Stimulated activated naive B cell treated with anti-CD40 and anti-IgM and Interleukin-4, amounts not matched to agents 10 μg/mL and 1 μg/mL and 100 μg/mL, for 72 hours (primary cell): ENCODE data around the gene DOCK1.

Source experiments
- ATAC-seq, 2 donors: fragments of 150-1000 bp; cut with Tn5 transposase; replicated peaks; 2 replicates each; pipeline ENCODE4 v1.10.0; 2021; ENCODE audit warnings: moderate library complexity in 1 of 2
- DNase-seq: peaks from one replicate; pipeline ENCODE4 v3.0.0; 2021
- H3K27ac Mint-ChIP-seq: one replicate; pipeline ENCODE4 v1.8.0; 2022; ENCODE audit warnings: mild to moderate bottlenecking, mixed read lengths
- H3K27me3 Mint-ChIP-seq, 2 donors: one replicate each; pipeline ENCODE4 v1.8.0; 2022; ENCODE audit warnings: mixed read lengths in 2 of 2
- H3K36me3 Mint-ChIP-seq, 2 donors: one replicate each; pipeline ENCODE4 v1.8.0; 2022; ENCODE audit warnings: mixed read lengths in 2 of 2, mild to moderate bottlenecking in 1 of 2
- H3K4me1 Mint-ChIP-seq, 2 donors: one replicate each; pipeline ENCODE4 v1.8.0; 2022; ENCODE audit warnings: mixed read lengths in 2 of 2, mild to moderate bottlenecking in 1 of 2
- H3K4me3 Mint-ChIP-seq, 2 donors: one replicate each; pipeline ENCODE4 v1.8.0; 2022; ENCODE audit warnings: mild to moderate bottlenecking in 2 of 2, mixed read lengths in 2 of 2, moderate library complexity in 1 of 2
- H3K9me3 Mint-ChIP-seq, 2 donors: one replicate each; pipeline ENCODE4 v1.8.0; 2022; ENCODE audit warnings: mixed read lengths in 2 of 2, mild to moderate bottlenecking in 1 of 2

DOCK1 gene

DNA sequence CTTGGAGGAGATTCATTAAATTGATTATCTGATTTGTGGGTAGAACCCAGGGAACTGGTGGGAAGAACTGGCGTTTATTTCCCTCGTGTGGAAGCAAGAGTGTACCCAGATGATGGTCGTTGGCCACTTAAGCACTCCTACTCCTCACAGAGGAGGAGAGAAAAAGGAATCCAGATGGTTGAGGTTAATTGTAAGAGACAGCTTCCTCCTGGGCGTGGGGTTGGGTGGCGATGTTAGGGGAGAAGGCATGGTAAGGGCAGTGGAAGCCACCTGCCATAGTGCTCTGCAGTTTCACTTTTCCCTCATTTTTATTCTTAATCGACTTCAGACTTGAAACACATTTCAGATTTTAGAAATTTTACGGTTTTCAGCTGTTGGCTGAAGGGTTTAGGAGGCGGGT is 104.1 kb downstream of the DOCK1 start:
- no peaks in the 10 kb centered on the region for H3K36me3 Mint-ChIP-seq
- no peak overlapping the region for H3K27ac Mint-ChIP-seq
- DNase-seq (no peak), ATAC-seq (no peak)
- H3K4me3 Mint-ChIP-seq = no peak overlapping the region
- no peaks in the 10 kb centered on the region for H3K27me3 Mint-ChIP-seq
- no peaks in the 10 kb centered on the region for H3K4me1 Mint-ChIP-seq
- H3K9me3 Mint-ChIP-seq = no peaks in the 10 kb centered on the region

DNA sequence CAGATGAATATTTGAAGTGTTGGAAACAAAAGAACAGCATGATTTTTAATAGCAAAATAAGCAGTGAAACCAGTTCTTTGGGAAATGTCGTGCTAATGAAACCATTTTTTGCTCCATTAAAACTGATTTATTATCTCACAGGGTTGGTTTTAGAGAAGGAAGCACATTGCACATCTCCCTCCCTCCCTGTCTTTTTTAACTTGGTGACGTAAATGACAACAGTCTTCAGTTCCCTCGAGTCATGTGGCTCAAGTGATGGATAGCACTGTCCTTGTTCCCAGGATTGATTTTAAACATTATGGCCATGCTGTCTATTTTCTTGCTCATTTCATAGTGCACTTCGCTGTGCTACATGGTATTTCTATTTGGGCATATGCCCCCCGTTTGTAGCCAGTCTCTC is 105.9 kb downstream of the DOCK1 start:
- DNase-seq (no peak), ATAC-seq (no peak)
- no peaks in the 10 kb centered on the region for H3K36me3 Mint-ChIP-seq
- no peaks in the 10 kb centered on the region for H3K4me1 Mint-ChIP-seq
- H3K27ac Mint-ChIP-seq = no peak overlapping the region
- no peak overlapping the region for H3K4me3 Mint-ChIP-seq
- H3K9me3 Mint-ChIP-seq = no peaks in the 10 kb centered on the region
- H3K27me3 Mint-ChIP-seq = no peaks in the 10 kb centered on the region

DNA sequence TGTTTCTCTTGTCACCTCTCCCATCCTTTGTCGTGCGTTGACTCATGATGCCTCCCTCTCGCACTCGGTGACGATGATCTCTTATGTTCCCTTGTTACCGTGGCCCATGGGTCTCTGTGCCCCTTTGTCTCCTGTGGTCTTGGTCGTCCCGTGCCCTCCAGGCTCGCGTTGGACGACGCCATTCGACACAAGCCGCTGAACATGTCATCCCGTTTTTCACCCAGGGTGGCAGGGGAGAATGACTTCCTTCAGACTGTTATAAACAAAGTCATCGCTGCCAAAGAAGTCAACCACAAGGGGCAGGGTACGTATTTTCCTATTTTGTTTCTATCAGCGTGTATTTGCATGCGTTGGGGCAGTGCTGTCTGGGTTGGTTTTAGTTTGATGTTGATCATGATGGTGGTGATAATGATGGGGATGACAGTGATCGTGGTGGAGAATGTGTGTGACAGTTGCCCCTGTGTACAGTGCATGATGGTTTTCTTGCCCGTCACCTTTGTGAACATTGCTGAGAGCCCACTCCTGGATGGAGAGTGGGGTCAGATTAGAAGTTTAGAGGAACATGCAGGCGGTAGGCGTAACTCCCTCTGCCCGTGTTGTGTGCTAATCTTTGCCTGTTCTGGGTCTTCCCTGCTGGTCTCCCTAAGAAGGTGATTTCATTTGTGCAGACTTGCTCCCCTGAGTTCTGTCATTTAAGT is 107.0 kb downstream of the DOCK1 start:
- Mint-ChIP-seq H3K36me3 (no peaks in the 10 kb centered on the region), H3K27me3 (no peaks in the 10 kb centered on the region), H3K27ac (no peak overlapping the region), H3K4me3 (no peak overlapping the region), H3K9me3 (no peaks in the 10 kb centered on the region), H3K4me1 (no peaks in the 10 kb centered on the region)
- no peak for DNase-seq
- no peak for ATAC-seq

DNA sequence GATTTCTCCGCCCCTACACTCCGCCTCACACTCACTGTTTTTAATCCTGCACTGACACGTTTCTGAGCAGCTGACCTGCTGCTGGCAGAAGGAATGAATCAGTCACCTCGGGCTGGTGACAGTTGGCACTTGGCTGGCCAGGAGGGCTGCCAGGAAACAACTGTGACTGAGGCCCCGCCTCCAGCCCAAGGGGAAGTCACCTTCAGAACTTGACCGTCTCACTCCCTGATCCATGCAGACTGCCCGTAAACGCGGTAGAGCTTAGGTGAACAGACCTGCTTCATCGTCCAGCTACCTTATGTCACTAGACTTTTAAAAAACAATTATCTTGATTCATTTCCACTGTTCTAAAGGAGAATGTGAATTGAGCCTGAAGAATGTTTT is 107.5 kb downstream of the DOCK1 start:
- H3K4me1 Mint-ChIP-seq = no peaks in the 10 kb centered on the region
- H3K27me3 Mint-ChIP-seq = no peaks in the 10 kb centered on the region
- ATAC-seq = peak in 1 of 2 donors; percentile 42
- H3K9me3 Mint-ChIP-seq = no peaks in the 10 kb centered on the region
- H3K27ac Mint-ChIP-seq = no peak overlapping the region
- DNase-seq = no peak
- H3K36me3 Mint-ChIP-seq = no peaks in the 10 kb centered on the region
- H3K4me3 Mint-ChIP-seq = no peak overlapping the region

DNA sequence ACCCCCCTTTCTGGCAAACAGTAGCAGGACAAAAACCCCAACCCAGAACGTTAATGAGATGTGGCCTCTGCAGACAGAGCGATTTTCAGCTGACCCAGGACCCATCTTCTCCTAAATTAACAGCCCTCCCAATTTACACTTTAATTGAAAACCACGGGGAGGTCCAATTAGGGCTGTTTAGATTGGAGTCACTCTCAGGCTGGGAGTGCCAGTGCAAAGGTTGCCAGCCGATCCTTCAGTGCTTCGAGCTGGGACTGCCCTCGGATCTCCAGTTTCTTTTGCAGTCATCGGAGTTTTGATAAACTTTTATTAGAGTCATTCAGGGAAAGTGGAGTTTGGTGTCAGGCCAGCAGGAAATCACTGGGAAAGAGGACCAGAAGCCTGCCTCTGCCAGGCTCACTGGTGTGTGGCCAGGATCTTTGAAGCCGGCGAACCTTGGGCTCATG is 108.0 kb downstream of the DOCK1 start:
- H3K4me1 Mint-ChIP-seq = no peaks in the 10 kb centered on the region
- H3K27ac Mint-ChIP-seq = no peak overlapping the region
- DNase-seq = no peak
- no peaks in the 10 kb centered on the region for H3K9me3 Mint-ChIP-seq
- H3K27me3 Mint-ChIP-seq = no peaks in the 10 kb centered on the region
- no peak for ATAC-seq
- no peak overlapping the region for H3K4me3 Mint-ChIP-seq
- no peaks in the 10 kb centered on the region for H3K36me3 Mint-ChIP-seq

DNA sequence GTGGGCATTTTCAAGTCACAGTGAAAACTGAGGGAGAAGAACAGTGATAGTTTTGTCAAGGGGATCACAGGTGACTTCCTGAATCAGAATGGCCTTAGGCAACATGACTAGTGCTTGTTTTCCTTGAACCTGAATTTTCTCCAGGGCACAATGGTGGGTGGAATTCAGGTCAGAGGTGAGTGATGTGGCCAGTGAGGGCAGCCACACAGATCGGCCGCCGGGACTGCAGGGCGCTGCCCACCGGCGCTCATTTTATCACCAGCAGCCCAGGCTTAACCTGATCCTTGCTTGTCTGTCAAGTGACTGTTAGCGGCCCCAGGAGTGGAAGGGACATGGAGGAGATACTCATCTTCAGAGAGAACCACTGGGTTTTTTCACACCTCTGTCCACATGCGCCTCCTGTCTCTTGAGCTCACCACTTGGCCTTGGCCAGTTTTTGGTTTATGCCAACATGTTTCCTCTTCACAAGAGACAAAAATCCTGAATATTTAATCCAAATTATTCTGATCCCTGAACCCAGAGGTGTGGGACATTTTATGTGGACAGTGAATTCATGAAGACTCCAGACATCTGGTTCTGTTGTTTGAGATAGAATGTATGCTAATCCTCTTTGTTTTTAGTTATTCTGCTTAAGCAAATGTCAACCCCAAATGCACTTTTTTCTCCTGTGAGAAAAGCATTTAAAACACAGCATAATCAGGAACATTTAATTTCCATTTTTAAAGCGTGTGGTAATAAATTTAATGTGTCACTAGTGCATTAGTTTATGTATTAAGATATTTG is 108.7 kb downstream of the DOCK1 start:
- no peak overlapping the region for H3K27ac Mint-ChIP-seq
- ATAC-seq (no peak), DNase-seq (no peak)
- no peaks in the 10 kb centered on the region for H3K9me3 Mint-ChIP-seq
- H3K36me3 Mint-ChIP-seq = no peaks in the 10 kb centered on the region
- no peaks in the 10 kb centered on the region for H3K4me1 Mint-ChIP-seq
- H3K27me3 Mint-ChIP-seq = no peaks in the 10 kb centered on the region
- H3K4me3 Mint-ChIP-seq = no peak overlapping the region

DNA sequence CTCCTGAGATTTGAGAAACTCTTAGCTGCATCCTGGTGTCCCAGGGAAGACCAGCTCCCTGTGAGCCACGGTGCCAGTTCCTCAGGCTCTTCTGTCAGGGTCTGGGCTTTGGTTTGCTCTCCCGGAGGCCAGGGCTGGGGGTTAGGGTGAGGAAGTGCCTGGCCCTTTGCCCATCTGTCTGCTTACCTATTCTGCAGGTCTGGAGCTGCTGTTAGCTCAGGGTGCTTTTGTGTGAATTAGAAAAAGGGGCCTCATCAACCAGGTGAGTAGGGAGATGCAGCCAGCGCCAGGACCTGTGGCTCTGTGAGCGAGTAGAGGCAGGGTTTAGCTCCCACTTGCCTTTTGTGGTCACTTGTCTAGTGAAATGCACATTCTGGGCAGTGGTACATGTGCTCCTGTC is 109.4 kb downstream of the DOCK1 start:
- Mint-ChIP-seq H3K27ac (no peak overlapping the region), H3K4me3 (no peak overlapping the region), H3K36me3 (no peaks in the 10 kb centered on the region), H3K4me1 (no peaks in the 10 kb centered on the region), H3K27me3 (no peaks in the 10 kb centered on the region), H3K9me3 (no peaks in the 10 kb centered on the region)
- ATAC-seq (no peak), DNase-seq (no peak)

DNA sequence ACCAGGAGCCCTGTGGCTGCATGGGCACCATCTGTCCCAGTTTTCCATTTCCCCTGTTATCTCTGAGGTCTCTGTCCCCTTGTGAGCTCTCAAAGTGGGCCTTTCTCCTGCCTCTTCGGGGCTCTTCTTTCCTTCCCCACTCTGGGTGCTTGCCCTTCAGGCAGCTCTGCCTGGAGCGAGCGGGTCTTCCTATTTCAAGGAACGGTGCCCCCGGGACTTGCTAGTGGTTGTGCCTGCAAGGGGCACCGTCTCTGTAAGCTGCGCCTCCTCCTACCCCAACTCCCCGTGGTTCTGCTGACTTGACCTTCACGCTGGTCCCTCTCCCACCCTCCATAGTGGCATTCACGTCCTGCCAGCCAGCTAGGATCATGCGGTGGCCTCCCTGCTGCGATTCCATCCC is 110.1 kb downstream of the DOCK1 start:
- H3K4me1 Mint-ChIP-seq = no peaks in the 10 kb centered on the region
- no peak overlapping the region for H3K27ac Mint-ChIP-seq
- no peak overlapping the region for H3K4me3 Mint-ChIP-seq
- no peaks in the 10 kb centered on the region for H3K27me3 Mint-ChIP-seq
- ATAC-seq = no peak
- DNase-seq = no peak
- H3K9me3 Mint-ChIP-seq = no peaks in the 10 kb centered on the region
- H3K36me3 Mint-ChIP-seq = no peaks in the 10 kb centered on the region

DNA sequence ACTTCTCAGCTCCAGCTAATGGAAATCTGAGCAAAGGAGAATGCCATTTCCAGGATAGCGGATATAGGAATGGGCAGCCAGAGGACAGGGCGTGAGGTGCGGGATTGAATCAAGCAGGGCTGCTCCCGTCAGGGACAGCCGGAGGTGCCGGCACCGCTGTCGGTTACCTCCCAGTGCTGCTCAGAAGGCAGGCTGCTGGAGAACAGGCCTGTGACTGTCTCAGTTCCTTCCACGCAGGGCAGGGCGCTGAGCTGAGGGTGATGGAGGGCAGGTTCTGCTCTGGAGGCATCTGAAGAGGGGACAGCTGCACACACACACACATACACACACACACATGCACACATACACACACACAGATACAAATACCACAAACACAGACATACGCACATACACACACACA is 111.1 kb downstream of the DOCK1 start:
- Mint-ChIP-seq H3K4me1 (no peaks in the 10 kb centered on the region), H3K36me3 (no peaks in the 10 kb centered on the region), H3K9me3 (no peaks in the 10 kb centered on the region), H3K27me3 (no peaks in the 10 kb centered on the region), H3K4me3 (no peak overlapping the region), H3K27ac (no peak overlapping the region)
- ATAC-seq (no peak), DNase-seq (no peak)

DNA sequence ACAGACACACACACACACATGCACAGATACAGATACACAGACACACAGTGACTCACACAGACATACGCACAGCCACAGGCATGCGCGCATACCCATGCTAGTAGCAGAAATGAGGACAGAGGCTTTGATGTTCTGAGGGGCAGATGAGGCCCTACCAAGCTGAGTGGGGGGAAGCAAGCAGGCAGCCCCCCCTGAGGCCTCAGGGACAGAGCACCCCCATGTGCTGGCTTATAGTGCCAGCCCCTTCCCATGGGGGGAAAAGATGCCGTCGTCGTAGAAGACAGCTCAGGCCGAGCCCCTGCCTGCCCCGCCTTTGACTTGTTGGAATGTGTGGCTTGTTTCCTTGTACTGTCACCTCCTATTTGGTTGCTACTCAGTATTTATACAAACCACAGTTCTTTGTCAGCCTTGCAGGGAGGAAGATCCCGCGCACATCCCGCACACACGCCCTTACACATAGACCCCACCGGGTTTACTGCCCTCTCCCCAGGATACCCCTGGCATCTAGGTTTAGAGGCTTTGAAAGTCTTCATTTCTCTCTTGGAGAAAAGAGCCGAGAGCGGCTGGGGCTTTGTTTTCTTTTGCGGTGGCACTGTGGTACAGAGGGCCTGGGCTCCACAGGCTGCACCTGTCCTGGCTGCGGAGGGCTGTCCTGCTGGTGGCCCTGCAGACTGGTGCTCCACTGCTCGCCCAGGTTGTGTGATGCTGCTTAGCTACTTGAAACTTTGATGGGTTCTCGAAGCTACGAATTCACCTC is 112.5 kb downstream of the DOCK1 start:
- Mint-ChIP-seq H3K27me3 (no peaks in the 10 kb centered on the region), H3K9me3 (no peaks in the 10 kb centered on the region), H3K4me3 (no peak overlapping the region), H3K27ac (no peak overlapping the region), H3K4me1 (no peaks in the 10 kb centered on the region), H3K36me3 (no peaks in the 10 kb centered on the region)
- DNase-seq = no peak
- no peak for ATAC-seq

DNA sequence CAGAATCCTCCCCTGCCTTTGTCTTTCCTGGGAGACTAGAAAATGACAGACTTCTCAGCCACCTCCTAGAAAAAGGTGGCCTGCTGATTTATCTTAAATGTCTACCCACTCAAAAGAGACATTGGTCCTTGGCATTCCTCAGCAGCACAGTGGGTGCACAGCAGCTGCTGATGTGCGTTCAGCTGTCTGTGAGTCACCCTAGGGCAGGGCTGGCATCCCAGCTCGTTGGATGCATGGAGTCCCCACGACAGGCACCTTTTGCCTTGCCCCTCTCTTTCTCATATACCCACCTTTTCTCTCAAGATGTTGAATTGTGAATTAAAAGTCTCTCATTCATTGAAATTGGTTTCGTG is 113.0 kb downstream of the DOCK1 start:
- no peak for DNase-seq
- H3K36me3 Mint-ChIP-seq = no peaks in the 10 kb centered on the region
- no peak overlapping the region for H3K27ac Mint-ChIP-seq
- no peaks in the 10 kb centered on the region for H3K27me3 Mint-ChIP-seq
- no peaks in the 10 kb centered on the region for H3K9me3 Mint-ChIP-seq
- no peak overlapping the region for H3K4me3 Mint-ChIP-seq
- ATAC-seq = no peak
- H3K4me1 Mint-ChIP-seq = no peaks in the 10 kb centered on the region

DNA sequence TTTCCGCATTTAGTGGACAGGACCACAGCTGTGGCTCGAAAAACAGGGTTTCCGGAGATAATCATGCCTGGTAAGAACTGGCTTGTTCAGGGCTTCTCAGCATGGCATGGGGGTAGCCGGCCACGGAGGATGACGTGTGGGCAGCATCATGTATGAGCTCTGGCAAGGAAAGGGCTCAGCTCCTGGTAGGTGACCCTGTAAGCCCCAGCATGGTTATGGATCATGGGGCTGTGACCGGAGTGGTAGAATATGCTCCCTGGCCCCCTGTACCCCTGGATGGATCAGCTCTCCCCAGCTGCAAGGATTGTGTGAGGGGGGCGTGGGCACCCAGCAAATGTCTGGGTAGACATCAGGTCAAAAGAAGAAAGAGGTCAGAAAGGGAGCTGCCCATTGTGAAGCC is 113.5 kb downstream of the DOCK1 start:
- no peak overlapping the region for H3K4me3 Mint-ChIP-seq
- H3K27me3 Mint-ChIP-seq = no peaks in the 10 kb centered on the region
- ATAC-seq = no peak
- DNase-seq = no peak
- no peaks in the 10 kb centered on the region for H3K9me3 Mint-ChIP-seq
- H3K36me3 Mint-ChIP-seq = no peaks in the 10 kb centered on the region
- H3K27ac Mint-ChIP-seq = no peak overlapping the region
- no peaks in the 10 kb centered on the region for H3K4me1 Mint-ChIP-seq

DNA sequence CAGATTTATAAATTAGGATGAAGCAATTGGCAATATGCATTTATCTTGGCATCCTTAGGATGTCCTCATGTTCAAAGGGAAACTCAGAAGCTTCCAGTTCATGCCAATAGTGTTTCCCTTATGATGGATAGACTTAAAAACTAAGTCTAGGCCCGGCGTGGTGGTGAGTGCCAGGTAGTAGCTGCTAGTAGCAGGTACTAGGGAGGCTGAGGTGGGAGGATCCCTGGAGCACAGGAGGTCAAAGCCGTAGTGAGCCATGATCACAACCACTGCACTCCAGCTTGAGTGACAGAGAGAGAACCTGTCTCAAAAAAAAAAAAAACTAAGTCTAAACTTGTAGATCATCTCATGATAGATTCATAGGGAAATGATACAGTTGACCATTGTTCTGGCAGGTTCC is 115.0 kb downstream of the DOCK1 start:
- Mint-ChIP-seq H3K9me3 (no peaks in the 10 kb centered on the region), H3K4me3 (no peak overlapping the region), H3K4me1 (no peaks in the 10 kb centered on the region), H3K27ac (no peak overlapping the region), H3K36me3 (no peaks in the 10 kb centered on the region), H3K27me3 (no peaks in the 10 kb centered on the region)
- ATAC-seq = no peak
- DNase-seq = no peak

DNA sequence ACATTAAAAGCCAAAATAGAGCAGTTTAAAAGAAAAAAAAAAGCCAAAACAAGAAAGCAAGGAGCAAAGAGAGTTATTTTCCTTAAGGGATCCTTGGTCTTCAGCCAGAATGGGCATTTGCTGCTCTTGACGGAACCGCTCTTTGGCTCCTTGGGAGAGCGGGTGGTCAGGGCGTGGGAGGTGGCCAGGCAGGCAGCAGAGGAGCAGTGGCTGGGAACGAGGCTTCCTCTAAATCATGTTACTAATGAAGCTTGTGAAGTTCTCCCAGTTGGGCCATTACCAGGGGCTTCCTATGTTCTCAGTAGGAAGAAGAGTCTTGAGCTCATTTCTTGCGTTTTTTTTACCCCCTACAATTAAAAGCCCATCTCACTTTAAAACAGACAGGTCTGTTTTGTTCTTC is 116.6 kb downstream of the DOCK1 start:
- Mint-ChIP-seq H3K36me3 (no peaks in the 10 kb centered on the region), H3K4me1 (no peaks in the 10 kb centered on the region), H3K9me3 (no peaks in the 10 kb centered on the region), H3K27me3 (no peaks in the 10 kb centered on the region), H3K27ac (no peak overlapping the region), H3K4me3 (no peak overlapping the region)
- no peak for DNase-seq
- ATAC-seq = no peak
